COLO829 (cell line): ENCODE measurements around the gene ACACB.

Source experiments
- DNase-seq: peaks from one replicate; pipeline ENCODE4 v3.0.0; 2012; ENCODE audit warnings: low spot score

ACACB gene

DNA sequence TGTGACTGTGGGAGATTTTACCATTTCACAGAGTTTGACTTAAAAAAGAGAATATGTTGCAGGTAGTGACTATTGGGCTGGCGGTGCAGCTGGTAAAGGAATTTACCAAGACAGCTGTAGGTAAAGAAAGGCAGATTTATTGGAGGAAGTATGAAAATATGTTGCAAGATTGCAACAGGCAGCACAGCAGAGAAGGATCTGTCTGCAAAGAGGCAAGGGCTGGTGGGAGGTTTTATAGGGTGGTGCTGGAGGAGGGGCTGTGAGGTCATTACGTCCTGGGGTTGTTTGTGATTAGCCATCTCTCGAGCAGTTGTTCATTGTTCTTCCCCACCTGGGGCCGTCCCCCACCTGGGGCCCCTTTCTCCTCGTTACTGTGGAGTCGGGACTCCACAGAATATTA is 62.1 kb downstream of the ACACB start:
- DNase-seq: no peak

- DNase-seq: no peak
Observed at GRCh38 chr12:109179927-109180326, 63.5 kb downstream of the ACACB start.

- DNase-seq: no peak
Observed at GRCh38 chr12:109182041-109182839, 65.9 kb downstream of the ACACB start.

DNA sequence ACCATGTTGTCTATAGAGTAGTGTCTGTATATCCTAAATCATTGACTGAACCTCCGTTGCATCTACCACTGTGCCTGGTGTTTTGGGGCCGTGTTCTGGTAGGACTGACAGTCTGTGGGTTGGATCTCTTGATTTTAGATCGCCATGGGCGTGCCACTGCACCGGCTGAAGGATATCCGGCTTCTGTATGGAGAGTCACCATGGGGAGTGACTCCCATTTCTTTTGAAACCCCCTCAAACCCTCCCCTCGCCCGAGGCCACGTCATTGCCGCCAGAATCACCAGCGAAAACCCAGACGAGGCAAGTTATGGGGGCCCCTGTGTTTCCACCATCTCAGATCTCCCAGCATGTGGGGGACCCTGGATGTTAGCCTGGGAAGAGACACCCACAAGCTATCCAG is 69.1 kb downstream of the ACACB start:
- DNase-seq: no peak

DNA sequence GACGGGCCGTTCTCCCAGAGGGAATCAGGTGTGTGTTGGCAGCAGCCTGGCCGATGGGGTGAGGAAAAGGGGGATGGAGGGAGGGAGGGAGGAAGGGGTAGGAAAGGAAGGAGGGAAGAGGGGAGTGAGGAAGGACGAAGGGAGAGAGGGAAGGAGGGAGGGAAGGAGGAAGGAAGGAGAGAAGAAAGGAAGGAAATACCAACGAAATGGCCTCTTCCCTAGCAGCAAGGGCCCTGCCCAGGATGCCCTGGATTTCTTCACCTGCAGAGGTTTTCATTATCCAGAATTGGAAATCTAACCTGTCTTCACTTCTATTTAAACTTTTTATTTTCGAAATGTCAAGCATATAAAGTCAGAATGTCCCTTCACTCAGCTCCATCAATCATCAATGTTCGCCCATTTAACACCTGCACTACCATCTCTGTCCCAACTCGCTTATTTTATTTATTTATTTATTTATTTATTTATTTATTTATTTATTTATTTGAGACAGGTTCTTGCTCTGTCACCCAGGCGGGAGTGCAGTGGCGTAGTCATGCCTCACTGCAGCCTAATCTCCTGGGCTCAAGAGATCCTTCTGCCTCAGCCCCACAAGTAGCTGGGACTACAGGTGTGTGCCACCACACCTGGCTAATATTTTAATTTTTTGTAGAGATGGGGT is 70.7 kb downstream of the ACACB start:
- no peak for DNase-seq

GRCh38 chr12:109188108-109188712 is 71.8 kb downstream of the ACACB start:
- no peak for DNase-seq

DNA sequence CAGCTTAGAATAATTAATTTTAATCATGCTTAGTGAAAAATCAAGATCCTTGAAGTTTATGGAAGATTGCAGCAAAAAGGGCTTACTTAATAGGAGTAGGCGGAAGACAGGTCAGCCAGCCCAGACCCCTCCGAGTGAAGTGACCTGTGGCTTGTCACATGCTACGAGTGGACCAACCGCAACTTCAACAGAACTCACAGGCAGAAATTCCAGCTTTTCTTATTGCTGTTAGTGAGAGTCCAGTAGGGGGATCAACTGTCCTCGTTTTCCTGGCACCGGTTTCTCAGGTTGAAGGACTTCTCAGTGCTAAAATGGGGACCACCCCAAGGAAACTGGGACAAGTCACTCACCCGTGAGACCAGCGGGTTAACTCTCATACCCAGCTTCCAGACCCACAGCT is 72.9 kb downstream of the ACACB start:
- no peak for DNase-seq

DNA sequence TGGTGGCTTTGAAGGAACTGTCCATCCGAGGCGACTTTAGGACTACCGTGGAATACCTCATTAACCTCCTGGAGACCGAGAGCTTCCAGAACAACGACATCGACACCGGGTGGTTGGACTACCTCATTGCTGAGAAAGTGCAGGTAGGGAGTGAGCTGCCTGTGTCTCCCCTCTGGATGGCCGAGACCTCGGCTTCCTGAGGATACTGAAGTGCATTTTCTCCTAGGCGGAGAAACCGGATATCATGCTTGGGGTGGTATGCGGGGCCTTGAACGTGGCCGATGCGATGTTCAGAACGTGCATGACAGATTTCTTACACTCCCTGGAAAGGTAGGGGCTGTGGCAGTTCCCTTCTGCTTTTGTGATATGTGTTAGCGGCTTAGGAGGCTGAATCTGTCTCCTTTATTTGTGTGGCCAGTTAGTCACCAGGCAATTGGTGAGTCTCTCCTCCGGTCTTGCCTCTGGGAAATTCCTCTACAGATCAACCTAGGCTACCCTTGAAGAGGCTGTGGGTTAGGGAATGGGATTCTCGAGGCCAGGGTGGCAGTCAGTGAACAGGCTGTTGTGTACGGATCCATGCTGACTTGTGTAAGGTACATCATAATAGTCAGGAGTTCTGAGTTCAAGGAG is 75.3 kb downstream of the ACACB start:
- DNase-seq: no peak

GRCh38 chr12:109192358-109192757 is 76.0 kb downstream of the ACACB start:
- DNase-seq: no peak

- no peak for DNase-seq
Observed at GRCh38 chr12:109193896-109194295, 77.5 kb downstream of the ACACB start.

GRCh38 chr12:109196332-109196731 is 79.9 kb downstream of the ACACB start:
- DNase-seq: no peak

GRCh38 chr12:109197327-109197726 is 80.9 kb downstream of the ACACB start:
- no peak for DNase-seq

DNA sequence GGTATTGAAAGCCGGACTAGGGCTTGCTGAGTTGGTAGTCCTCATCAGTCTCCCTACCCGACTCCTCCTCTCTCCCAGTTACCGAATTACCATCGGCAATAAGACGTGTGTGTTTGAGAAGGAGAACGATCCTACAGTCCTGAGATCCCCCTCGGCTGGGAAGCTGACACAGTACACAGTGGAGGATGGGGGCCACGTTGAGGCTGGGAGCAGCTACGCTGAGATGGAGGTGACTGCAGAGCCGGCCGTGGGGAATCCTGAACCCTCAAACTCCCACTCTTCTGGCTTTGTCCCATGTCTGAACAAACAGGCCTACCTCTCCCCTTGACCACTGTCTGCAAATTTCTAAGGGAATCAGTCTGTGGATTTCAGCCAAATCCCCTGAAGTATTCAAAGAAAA is 82.9 kb downstream of the ACACB start:
- no peak for DNase-seq

GRCh38 chr12:109200825-109201495 is 84.6 kb downstream of the ACACB start:
- no peak for DNase-seq

DNA sequence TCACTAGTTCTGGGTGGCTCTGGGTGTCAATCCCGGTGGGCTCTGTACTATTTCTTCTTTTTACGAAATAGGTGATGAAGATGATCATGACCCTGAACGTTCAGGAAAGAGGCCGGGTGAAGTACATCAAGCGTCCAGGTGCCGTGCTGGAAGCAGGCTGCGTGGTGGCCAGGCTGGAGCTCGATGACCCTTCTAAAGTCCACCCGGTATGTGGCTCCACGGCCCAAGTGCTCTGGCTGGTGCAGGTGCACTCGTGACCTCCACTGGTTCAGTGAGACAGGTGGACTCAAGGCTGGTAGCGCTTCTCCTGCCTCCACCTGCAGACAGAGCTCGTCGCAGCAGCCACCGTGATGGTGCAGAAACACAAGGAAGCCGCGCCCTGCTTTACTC is 85.1 kb downstream of the ACACB start:
- DNase-seq: no peak

DNA sequence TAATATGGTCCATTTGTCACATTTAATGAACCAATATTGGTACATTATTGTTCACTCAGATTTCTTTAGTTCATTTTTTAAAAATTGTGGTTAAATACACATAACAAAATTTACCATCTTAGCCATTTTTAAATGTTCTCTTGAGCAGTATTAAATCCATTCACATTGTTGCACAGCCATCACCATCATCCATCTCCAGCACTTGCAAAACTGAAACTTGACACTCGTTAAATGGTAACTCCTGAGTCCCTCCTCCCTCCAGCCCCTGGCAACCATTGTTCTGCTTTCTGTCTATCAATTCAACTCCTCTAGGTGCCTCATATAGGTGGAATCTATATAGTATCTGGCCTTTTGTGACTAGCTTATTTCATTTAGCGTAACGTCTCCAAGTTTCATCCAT is 86.4 kb downstream of the ACACB start:
- no peak for DNase-seq

- DNase-seq: no peak
Observed at GRCh38 chr12:109203480-109203879, 87.1 kb downstream of the ACACB start.

DNA sequence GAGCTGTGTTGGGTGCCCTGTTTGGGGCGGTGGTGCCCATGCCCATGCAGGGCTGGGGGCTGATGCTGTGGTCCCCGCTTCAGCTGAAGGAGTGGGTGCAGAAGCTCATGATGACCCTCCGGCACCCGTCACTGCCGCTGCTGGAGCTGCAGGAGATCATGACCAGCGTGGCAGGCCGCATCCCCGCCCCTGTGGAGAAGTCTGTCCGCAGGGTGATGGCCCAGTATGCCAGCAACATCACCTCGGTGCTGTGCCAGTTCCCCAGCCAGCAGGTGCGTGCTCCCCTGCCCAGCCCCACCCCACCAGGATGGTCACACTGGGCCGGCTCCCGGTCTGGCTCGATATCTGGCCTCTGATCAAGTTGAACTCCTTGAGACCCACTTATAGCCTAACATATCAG is 92.7 kb downstream of the ACACB start:
- no peak for DNase-seq

GRCh38 chr12:109212460-109213115 is 96.2 kb downstream of the ACACB start:
- no peak for DNase-seq

- no peak for DNase-seq
Observed at GRCh38 chr12:109214131-109214530, 97.7 kb downstream of the ACACB start.

DNA sequence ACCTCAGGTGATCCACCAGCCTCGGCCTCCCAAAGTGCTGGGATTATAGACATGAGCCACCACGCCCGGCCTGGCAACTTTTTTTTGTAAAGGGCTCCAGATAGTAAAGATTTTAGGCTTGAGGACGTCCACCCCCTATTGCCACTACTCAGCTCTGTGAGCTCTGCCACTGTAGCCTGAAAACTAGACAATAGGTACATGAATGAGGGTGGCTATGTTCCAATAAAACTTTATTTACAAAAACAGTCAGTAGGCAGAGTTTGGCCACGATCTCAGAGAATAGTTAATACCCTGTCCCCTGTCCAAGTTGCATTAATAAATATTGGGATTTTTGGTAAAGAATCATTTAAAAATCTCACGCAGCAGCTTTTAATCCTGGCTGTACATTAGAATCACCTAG is 102.6 kb downstream of the ACACB start:
- DNase-seq: no peak

DNA sequence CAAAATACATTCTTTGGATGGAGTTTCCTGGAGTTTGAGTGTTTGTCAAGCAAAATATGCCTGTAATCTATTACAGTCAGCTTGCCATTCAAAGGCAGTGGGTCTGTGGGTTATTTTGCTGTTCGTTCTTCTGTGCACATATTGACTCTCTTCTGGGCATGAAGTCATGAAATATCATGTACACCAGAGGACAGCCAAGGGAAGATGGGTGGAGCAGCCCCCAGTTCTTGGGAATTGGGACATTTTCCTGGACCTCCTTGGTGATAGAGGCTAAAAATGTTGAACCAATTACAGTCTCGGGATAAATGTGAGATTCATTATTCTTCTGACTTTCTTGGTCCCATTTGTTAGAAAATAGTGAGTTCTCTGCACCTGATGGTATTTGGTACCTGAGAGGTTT is 103.6 kb downstream of the ACACB start:
- DNase-seq: no peak
